ENCODE results near the gene ARL4C. TPM values are rescaled to one million over a fixed set of nuclear protein-coding genes. Genes with fewer than 3 reads are reported as not detected.

ARL4C gene
- polyA plus RNA-seq, 1 of the 3 experiments (the other 2 are of a cell fraction) = 24.0 TPM

- no peaks in the 10 kb centered on the region for H3K9me2 ChIP-seq
- ChIA-PET CTCF (interaction anchor here (0.8 kb wide), 1 partner anchor 170 kb away, joined by 3 read pairs; no protein-coding TSS in a partner anchor), POLR2A (no interaction called here)
- H2AFZ ChIP-seq (ENCODE audit: low read depth) = no peak overlapping the region
- no peak overlapping the region for H3K4me3 ChIP-seq (ENCODE audit: low read depth in 2 of 2, low read length in 1 of 2)
- no peak for DNase-seq
- H3K27ac ChIP-seq (ENCODE audit: low read depth in 2 of 2, low read length in 1 of 2) = no peak overlapping the region
- no peaks in the 10 kb centered on the region for H4K20me1 ChIP-seq (ENCODE audit: insufficient read depth)
- H3K9me3 ChIP-seq = no peaks in the 10 kb centered on the region
- no peaks in the 10 kb centered on the region for H3F3A ChIP-seq (replicated peaks; ENCODE audit: insufficient read depth)
- no peaks in the 10 kb centered on the region for H3K27me3 ChIP-seq (ENCODE audit: insufficient read depth)
- H3K9ac ChIP-seq = no peak overlapping the region
- no peak for TF ChIP-seq MXI1 (IDR thresholded peaks at IDR 0.05; ENCODE audit: low read depth, low read length)
- no peak for TF ChIP-seq TEAD4 (IDR thresholded peaks at IDR 0.05; ENCODE audit: borderline replicate concordance, insufficient read depth)
- TF ChIP-seq CHD2 (IDR thresholded peaks at IDR 0.05; ENCODE audit: low read length, partially characterized antibody) = no peak
- no peak for TF ChIP-seq USF2 (IDR thresholded peaks at IDR 0.05; ENCODE audit: borderline replicate concordance, low read depth, low read length)
- TF ChIP-seq ZBTB33 (IDR thresholded peaks at IDR 0.05; ENCODE audit: borderline replicate concordance, low read depth) = no peak
- no peak for TF ChIP-seq GABPA (IDR thresholded peaks at IDR 0.05; ENCODE audit: low read depth)
- no peak for TF ChIP-seq FOXM1 (IDR thresholded peaks at IDR 0.05; ENCODE audit: low read depth)
- TF ChIP-seq, protein P1, sequence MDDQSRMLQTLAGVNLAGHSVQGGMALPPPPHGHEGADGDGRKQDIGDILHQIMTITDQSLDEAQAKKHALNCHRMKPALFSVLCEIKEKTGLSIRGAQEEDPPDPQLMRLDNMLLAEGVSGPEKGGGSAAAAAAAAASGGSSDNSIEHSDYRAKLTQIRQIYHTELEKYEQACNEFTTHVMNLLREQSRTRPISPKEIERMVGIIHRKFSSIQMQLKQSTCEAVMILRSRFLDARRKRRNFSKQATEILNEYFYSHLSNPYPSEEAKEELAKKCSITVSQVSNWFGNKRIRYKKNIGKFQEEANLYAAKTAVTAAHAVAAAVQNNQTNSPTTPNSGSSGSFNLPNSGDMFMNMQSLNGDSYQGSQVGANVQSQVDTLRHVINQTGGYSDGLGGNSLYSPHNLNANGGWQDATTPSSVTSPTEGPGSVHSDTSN (IDR thresholded peaks at IDR 0.05) = no peak
- TF ChIP-seq MAX (IDR thresholded peaks at IDR 0.05; ENCODE audit: low read depth) = no peak
- TF ChIP-seq FOXJ3 (CRISPR knock-in tag; IDR thresholded peaks at IDR 0.05) = no peak
- TF ChIP-seq, protein P2, sequence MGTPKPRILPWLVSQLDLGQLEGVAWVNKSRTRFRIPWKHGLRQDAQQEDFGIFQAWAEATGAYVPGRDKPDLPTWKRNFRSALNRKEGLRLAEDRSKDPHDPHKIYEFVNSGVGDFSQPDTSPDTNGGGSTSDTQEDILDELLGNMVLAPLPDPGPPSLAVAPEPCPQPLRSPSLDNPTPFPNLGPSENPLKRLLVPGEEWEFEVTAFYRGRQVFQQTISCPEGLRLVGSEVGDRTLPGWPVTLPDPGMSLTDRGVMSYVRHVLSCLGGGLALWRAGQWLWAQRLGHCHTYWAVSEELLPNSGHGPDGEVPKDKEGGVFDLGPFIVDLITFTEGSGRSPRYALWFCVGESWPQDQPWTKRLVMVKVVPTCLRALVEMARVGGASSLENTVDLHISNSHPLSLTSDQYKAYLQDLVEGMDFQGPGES (IDR thresholded peaks at IDR 0.05; ENCODE audit: low read depth, low read length) = no peak
- TF ChIP-seq, protein P3, sequence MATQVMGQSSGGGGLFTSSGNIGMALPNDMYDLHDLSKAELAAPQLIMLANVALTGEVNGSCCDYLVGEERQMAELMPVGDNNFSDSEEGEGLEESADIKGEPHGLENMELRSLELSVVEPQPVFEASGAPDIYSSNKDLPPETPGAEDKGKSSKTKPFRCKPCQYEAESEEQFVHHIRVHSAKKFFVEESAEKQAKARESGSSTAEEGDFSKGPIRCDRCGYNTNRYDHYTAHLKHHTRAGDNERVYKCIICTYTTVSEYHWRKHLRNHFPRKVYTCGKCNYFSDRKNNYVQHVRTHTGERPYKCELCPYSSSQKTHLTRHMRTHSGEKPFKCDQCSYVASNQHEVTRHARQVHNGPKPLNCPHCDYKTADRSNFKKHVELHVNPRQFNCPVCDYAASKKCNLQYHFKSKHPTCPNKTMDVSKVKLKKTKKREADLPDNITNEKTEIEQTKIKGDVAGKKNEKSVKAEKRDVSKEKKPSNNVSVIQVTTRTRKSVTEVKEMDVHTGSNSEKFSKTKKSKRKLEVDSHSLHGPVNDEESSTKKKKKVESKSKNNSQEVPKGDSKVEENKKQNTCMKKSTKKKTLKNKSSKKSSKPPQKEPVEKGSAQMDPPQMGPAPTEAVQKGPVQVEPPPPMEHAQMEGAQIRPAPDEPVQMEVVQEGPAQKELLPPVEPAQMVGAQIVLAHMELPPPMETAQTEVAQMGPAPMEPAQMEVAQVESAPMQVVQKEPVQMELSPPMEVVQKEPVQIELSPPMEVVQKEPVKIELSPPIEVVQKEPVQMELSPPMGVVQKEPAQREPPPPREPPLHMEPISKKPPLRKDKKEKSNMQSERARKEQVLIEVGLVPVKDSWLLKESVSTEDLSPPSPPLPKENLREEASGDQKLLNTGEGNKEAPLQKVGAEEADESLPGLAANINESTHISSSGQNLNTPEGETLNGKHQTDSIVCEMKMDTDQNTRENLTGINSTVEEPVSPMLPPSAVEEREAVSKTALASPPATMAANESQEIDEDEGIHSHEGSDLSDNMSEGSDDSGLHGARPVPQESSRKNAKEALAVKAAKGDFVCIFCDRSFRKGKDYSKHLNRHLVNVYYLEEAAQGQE (IDR thresholded peaks at IDR 0.05; ENCODE audit: low read depth, low read length) = no peak
- no peak for TF ChIP-seq NRF1 (IDR thresholded peaks at IDR 0.05; ENCODE audit: low read depth, low read length)
- no peak for TF ChIP-seq GATA2 (CRISPR knock-in tag; IDR thresholded peaks at IDR 0.05)
- TF ChIP-seq POLR2AphosphoS5 (IDR thresholded peaks at IDR 0.05; ENCODE audit: low read depth, low read length) = no peak
- no peak for TF ChIP-seq MEF2A (IDR thresholded peaks at IDR 0.05; ENCODE audit: borderline replicate concordance, low read depth)
- no peak for TF ChIP-seq RXRA (IDR thresholded peaks at IDR 0.05; ENCODE audit: borderline replicate concordance, low read depth)
- peaks cover 0 to 12% of the 10 kb centered on the region in 2 experiments; a peak in 2 of 4 replicates for H3K4me1 ChIP-seq (ENCODE audit: control insufficient read depth in 1 of 2, insufficient read depth in 2 of 2, low read depth in 1 of 2, low read length in 1 of 2)
- H3K36me3 ChIP-seq (replicated peaks in 1 of 2; ENCODE audit: control insufficient read depth in 1 of 2, insufficient read depth in 2 of 2, low read length in 1 of 2) = no peaks in the 10 kb centered on the region
- no peak overlapping the region for H3K4me2 ChIP-seq
- no peaks in the 10 kb centered on the region for H3K79me2 ChIP-seq (ENCODE audit: insufficient read depth)
- WGBS (ENCODE audit: low lambda C conversion rate) = 75% methylated on average over 6 of the region's 6 CpGs
Measured at GRCh38 chr2:234459401-234460009, 37.4 kb downstream of the ARL4C start.

All from SK-N-SH (cell line).